ENCODE results near the gene CXCR2.

The CXCR2 gene

DNA sequence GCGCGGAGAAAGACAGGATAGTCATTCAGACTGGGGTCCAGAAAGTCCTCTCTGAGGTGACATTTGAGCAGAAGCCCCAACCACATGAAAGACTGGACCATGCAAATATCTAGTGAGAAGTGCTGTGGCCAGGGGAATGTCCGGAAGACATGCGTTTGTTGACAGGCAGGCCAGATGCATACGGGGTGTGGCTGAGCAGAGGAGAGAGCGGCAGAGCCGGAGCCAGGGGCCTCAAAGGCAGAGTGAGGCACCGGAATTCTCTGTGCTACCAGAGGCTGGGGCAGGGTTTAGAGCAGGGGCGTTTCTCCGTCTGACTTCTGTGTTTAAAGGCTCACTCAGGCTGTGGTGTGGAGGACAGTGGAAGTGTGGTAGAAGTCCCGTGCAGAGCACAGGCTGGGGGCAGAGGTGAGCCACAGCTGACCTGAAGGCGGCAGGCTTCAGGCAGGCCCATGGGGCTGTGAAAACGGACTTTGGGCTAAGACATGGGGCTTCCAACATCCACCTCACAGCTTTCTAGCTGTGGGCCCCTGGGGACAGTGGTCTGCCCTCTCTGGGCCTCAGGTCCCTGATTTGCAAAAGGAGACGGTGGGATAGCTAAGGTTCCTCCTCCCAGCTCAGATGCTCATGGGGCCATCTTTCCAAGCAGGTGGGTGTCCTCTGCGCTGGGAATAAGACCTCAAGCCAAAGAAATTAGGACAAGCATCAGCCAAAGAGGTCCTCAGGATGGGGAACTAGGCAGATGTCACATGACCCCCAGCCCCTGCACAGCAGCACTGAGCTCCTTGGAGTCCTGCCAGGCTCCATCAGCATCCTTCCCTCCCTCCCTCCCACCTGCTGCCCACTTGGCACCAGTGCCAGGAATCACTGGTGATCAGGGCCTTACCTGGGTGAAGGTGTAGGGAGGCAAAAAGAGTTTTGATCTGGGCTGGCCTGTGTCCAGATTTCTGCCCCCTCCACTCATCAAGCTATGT, 45.6 kb upstream of the CXCR2 start:
- H3K9me3 ChIP-seq (ENCODE audit: control insufficient read depth, insufficient read depth, low read depth, low read length), result no peaks in the 10 kb centered on the region
- H3K4me3 ChIP-seq (ENCODE audit: low read depth, low read length), result no peak overlapping the region
- ChIA-PET CTCF (interaction anchor here (0.6 to 4.0 kb wide), 2 partner anchors 11 to 298 kb away, joined by 4 to 19 read pairs; partner anchors contain the start of gene RUFY4), POLR2A (interaction anchor here (0.5 kb wide), 1 partner anchor 1957 kb away, joined by 3 read pairs; no protein-coding TSS in a partner anchor)
- H3K27ac ChIP-seq (ENCODE audit: extremely low read depth, low read depth, low read length), result no peak overlapping the region
- no peaks in the 10 kb centered on the region for H3K36me3 ChIP-seq (ENCODE audit: control insufficient read depth in 2 of 2, insufficient read depth in 1 of 2, low read length in 2 of 2)
- no peaks in the 10 kb centered on the region for H3K4me1 ChIP-seq (ENCODE audit: control insufficient read depth, insufficient read depth, low read length)
- TF ChIP-seq, protein P1, sequence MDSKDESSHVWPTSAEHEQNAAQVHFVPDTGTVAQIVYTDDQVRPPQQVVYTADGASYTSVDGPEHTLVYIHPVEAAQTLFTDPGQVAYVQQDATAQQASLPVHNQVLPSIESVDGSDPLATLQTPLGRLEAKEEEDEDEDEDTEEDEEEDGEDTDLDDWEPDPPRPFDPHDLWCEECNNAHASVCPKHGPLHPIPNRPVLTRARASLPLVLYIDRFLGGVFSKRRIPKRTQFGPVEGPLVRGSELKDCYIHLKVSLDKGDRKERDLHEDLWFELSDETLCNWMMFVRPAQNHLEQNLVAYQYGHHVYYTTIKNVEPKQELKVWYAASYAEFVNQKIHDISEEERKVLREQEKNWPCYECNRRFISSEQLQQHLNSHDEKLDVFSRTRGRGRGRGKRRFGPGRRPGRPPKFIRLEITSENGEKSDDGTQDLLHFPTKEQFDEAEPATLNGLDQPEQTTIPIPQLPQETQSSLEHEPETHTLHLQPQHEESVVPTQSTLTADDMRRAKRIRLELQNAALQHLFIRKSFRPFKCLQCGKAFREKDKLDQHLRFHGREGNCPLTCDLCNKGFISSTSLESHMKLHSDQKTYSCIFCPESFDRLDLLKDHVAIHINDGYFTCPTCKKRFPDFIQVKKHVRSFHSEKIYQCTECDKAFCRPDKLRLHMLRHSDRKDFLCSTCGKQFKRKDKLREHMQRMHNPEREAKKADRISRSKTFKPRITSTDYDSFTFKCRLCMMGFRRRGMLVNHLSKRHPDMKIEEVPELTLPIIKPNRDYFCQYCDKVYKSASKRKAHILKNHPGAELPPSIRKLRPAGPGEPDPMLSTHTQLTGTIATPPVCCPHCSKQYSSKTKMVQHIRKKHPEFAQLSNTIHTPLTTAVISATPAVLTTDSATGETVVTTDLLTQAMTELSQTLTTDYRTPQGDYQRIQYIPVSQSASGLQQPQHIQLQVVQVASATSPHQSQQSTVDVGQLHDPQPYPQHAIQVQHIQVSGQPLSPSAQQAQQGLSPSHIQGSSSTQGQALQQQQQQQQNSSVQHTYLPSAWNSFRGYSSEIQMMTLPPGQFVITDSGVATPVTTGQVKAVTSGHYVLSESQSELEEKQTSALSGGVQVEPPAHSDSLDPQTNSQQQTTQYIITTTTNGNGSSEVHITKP (tag by site-specific recombination; IDR thresholded peaks at IDR 0.05), result no peak
- TF ChIP-seq ZSCAN23 (tag by site-specific recombination; IDR thresholded peaks at IDR 0.05) (no peak), ZNF701 (tag by site-specific recombination; IDR thresholded peaks at IDR 0.05) (no peak), ZNF677 (tag by site-specific recombination; IDR thresholded peaks at IDR 0.05) (no peak), ZNF341 (tag by site-specific recombination; IDR thresholded peaks at IDR 0.05; ENCODE audit: low read depth) (no peak), HOXC10 (CRISPR knock-in tag; IDR thresholded peaks at IDR 0.05) (no peak), ZNF837 (tag by site-specific recombination; IDR thresholded peaks at IDR 0.05) (no peak), EGR2 (tag by site-specific recombination; IDR thresholded peaks at IDR 0.05; ENCODE audit: low read depth) (no peak), YY2 (tag by site-specific recombination; IDR thresholded peaks at IDR 0.05) (no peak), ZNF610 (tag by site-specific recombination; IDR thresholded peaks at IDR 0.05; ENCODE audit: borderline replicate concordance) (no peak), ZNF221 (tag by site-specific recombination; IDR thresholded peaks at IDR 0.05; ENCODE audit: borderline replicate concordance) (no peak), ZNF555 (tag by site-specific recombination; conservative IDR thresholded peaks at IDR 0.05) (no peak), ZNF561 (tag by site-specific recombination; IDR thresholded peaks at IDR 0.05; ENCODE audit: borderline replicate concordance) (no peak), ZNF302 (tag by site-specific recombination; IDR thresholded peaks at IDR 0.05; ENCODE audit: low read depth) (no peak)
- TF ChIP-seq, protein P2, sequence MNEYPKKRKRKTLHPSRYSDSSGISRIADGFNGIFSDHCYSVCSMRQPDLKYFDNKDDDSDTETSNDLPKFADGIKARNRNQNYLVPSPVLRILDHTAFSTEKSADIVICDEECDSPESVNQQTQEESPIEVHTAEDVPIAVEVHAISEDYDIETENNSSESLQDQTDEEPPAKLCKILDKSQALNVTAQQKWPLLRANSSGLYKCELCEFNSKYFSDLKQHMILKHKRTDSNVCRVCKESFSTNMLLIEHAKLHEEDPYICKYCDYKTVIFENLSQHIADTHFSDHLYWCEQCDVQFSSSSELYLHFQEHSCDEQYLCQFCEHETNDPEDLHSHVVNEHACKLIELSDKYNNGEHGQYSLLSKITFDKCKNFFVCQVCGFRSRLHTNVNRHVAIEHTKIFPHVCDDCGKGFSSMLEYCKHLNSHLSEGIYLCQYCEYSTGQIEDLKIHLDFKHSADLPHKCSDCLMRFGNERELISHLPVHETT (tag by site-specific recombination; IDR thresholded peaks at IDR 0.05), result no peak
- TF ChIP-seq, protein P3, sequence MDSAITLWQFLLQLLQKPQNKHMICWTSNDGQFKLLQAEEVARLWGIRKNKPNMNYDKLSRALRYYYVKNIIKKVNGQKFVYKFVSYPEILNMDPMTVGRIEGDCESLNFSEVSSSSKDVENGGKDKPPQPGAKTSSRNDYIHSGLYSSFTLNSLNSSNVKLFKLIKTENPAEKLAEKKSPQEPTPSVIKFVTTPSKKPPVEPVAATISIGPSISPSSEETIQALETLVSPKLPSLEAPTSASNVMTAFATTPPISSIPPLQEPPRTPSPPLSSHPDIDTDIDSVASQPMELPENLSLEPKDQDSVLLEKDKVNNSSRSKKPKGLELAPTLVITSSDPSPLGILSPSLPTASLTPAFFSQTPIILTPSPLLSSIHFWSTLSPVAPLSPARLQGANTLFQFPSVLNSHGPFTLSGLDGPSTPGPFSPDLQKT (IDR thresholded peaks at IDR 0.05; ENCODE audit: borderline replicate concordance, low read depth, low read length), result no peak
- TF ChIP-seq, protein P4, sequence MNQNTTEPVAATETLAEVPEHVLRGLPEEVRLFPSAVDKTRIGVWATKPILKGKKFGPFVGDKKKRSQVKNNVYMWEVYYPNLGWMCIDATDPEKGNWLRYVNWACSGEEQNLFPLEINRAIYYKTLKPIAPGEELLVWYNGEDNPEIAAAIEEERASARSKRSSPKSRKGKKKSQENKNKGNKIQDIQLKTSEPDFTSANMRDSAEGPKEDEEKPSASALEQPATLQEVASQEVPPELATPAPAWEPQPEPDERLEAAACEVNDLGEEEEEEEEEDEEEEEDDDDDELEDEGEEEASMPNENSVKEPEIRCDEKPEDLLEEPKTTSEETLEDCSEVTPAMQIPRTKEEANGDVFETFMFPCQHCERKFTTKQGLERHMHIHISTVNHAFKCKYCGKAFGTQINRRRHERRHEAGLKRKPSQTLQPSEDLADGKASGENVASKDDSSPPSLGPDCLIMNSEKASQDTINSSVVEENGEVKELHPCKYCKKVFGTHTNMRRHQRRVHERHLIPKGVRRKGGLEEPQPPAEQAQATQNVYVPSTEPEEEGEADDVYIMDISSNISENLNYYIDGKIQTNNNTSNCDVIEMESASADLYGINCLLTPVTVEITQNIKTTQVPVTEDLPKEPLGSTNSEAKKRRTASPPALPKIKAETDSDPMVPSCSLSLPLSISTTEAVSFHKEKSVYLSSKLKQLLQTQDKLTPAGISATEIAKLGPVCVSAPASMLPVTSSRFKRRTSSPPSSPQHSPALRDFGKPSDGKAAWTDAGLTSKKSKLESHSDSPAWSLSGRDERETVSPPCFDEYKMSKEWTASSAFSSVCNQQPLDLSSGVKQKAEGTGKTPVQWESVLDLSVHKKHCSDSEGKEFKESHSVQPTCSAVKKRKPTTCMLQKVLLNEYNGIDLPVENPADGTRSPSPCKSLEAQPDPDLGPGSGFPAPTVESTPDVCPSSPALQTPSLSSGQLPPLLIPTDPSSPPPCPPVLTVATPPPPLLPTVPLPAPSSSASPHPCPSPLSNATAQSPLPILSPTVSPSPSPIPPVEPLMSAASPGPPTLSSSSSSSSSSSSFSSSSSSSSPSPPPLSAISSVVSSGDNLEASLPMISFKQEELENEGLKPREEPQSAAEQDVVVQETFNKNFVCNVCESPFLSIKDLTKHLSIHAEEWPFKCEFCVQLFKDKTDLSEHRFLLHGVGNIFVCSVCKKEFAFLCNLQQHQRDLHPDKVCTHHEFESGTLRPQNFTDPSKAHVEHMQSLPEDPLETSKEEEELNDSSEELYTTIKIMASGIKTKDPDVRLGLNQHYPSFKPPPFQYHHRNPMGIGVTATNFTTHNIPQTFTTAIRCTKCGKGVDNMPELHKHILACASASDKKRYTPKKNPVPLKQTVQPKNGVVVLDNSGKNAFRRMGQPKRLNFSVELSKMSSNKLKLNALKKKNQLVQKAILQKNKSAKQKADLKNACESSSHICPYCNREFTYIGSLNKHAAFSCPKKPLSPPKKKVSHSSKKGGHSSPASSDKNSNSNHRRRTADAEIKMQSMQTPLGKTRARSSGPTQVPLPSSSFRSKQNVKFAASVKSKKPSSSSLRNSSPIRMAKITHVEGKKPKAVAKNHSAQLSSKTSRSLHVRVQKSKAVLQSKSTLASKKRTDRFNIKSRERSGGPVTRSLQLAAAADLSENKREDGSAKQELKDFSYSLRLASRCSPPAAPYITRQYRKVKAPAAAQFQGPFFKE (tag by site-specific recombination; IDR thresholded peaks at IDR 0.05; ENCODE audit: borderline replicate concordance), result no peak
- TF ChIP-seq, protein P5, sequence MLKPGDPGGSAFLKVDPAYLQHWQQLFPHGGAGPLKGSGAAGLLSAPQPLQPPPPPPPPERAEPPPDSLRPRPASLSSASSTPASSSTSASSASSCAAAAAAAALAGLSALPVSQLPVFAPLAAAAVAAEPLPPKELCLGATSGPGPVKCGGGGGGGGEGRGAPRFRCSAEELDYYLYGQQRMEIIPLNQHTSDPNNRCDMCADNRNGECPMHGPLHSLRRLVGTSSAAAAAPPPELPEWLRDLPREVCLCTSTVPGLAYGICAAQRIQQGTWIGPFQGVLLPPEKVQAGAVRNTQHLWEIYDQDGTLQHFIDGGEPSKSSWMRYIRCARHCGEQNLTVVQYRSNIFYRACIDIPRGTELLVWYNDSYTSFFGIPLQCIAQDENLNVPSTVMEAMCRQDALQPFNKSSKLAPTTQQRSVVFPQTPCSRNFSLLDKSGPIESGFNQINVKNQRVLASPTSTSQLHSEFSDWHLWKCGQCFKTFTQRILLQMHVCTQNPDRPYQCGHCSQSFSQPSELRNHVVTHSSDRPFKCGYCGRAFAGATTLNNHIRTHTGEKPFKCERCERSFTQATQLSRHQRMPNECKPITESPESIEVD (tag by site-specific recombination; IDR thresholded peaks at IDR 0.05), result no peak
- TF ChIP-seq, protein P6, sequence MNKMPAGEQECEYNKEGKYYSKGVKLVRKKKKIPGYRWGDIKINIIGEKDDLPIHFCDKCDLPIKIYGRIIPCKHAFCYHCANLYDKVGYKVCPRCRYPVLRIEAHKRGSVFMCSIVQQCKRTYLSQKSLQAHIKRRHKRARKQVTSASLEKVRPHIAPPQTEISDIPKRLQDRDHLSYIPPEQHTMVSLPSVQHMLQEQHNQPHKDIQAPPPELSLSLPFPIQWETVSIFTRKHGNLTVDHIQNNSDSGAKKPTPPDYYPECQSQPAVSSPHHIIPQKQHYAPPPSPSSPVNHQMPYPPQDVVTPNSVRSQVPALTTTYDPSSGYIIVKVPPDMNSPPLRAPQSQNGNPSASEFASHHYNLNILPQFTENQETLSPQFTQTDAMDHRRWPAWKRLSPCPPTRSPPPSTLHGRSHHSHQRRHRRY (tag by site-specific recombination; IDR thresholded peaks at IDR 0.05), result no peak

All from HEK293 (cell line).